Mesendoderm (in vitro differentiated cells): ENCODE measurements around the gene DENND1A.
A peak's percentile ranks its signal among the peaks of the same experiment; 100 is the strongest.

Experiments used
- DNase-seq: peaks from one replicate; pipeline ENCODE4 v3.0.0; 2013
- H2AK5ac ChIP-seq: 2 replicates; pipeline ENCODE4 v1.6.1; 2013; ENCODE audit warnings: low read length, inconsistent platforms
- H2BK120ac ChIP-seq: 2 replicates; pipeline ENCODE4 v1.6.1; 2013; ENCODE audit warnings: low read depth, mild to moderate bottlenecking, low read length, moderate library complexity, mixed read lengths
- H2BK15ac ChIP-seq: replicated peaks from 2 replicates; pipeline ENCODE4 v1.6.1; 2013; ENCODE audit warnings: low read depth, mild to moderate bottlenecking, moderate library complexity
- H2BK5ac ChIP-seq: 2 replicates; pipeline ENCODE4 v1.6.1; 2013; ENCODE audit warnings: low read length, inconsistent platforms
- H3K18ac ChIP-seq: 2 replicates; pipeline ENCODE4 v1.6.1; 2013; ENCODE audit warnings: mild to moderate bottlenecking, low read length, mixed read lengths
- H3K23ac ChIP-seq: one replicate; pipeline ENCODE4 v1.6.1; 2013; ENCODE audit warnings: low read length
- H3K27ac ChIP-seq: 2 replicates; pipeline ENCODE4 v1.5.1; 2013; ENCODE audit warnings: low read depth, mild to moderate bottlenecking, inconsistent platforms, low read length, moderate library complexity
- H3K27me3 ChIP-seq: 2 replicates; pipeline ENCODE4 v1.6.1; 2013; ENCODE audit warnings: low read length, control low read depth, mild to moderate bottlenecking, inconsistent platforms; ENCODE audit not compliant: insufficient read depth, poor library complexity
- H3K36me3 ChIP-seq: 2 replicates; pipeline ENCODE4 v1.6.1; 2013; ENCODE audit warnings: low read length, inconsistent platforms; ENCODE audit not compliant: control insufficient read depth, insufficient read depth
- H3K4ac ChIP-seq: one replicate; pipeline ENCODE4 v1.6.1; 2013; ENCODE audit warnings: low read depth, mild to moderate bottlenecking, low read length, moderate library complexity
- H3K4me1 ChIP-seq: 2 replicates; pipeline ENCODE4 v1.6.1; 2013; ENCODE audit warnings: low read depth, low read length, inconsistent platforms; ENCODE audit not compliant: control insufficient read depth
- H3K4me2 ChIP-seq: 2 replicates; pipeline ENCODE4 v1.6.1; 2013; ENCODE audit warnings: low read length
- H3K4me3 ChIP-seq: 2 replicates; pipeline ENCODE4 v1.5.1; 2013; ENCODE audit warnings: mild to moderate bottlenecking, low read length
- H3K56ac ChIP-seq: one replicate; pipeline ENCODE4 v1.6.1; 2013; ENCODE audit warnings: low read length
- H3K79me1 ChIP-seq: 2 replicates; pipeline ENCODE4 v1.6.1; 2013; ENCODE audit warnings: low read length, inconsistent platforms
- H3K79me2 ChIP-seq: 2 replicates; pipeline ENCODE4 v1.6.1; 2013; ENCODE audit warnings: mild to moderate bottlenecking, low read length; ENCODE audit not compliant: control insufficient read depth, insufficient read depth
- H3K9ac ChIP-seq: 2 replicates; pipeline ENCODE4 v1.6.1; 2013; ENCODE audit warnings: low read length, inconsistent platforms
- H4K5ac ChIP-seq: one replicate; pipeline ENCODE4 v1.6.1; 2013; ENCODE audit warnings: low read length
- H4K8ac ChIP-seq: one replicate; pipeline ENCODE4 v1.6.1; 2013; ENCODE audit warnings: low read depth, mild to moderate bottlenecking, control low read depth, low read length, moderate library complexity
- WGBS: extraction: QIAGEN DNeasy Blood & Tissue Kit; methylation state at CpG from one replicate; pipeline ENCODE4 v1.1.7; 2013; ENCODE audit warnings: low lambda C conversion rate, missing lambda C conversion rate; ENCODE audit not compliant: insufficient coverage; ENCODE audit errors: extremely low coverage; 5-methylcytosine and 5-hydroxymethylcytosine counted together

Gene DENND1A

DNA sequence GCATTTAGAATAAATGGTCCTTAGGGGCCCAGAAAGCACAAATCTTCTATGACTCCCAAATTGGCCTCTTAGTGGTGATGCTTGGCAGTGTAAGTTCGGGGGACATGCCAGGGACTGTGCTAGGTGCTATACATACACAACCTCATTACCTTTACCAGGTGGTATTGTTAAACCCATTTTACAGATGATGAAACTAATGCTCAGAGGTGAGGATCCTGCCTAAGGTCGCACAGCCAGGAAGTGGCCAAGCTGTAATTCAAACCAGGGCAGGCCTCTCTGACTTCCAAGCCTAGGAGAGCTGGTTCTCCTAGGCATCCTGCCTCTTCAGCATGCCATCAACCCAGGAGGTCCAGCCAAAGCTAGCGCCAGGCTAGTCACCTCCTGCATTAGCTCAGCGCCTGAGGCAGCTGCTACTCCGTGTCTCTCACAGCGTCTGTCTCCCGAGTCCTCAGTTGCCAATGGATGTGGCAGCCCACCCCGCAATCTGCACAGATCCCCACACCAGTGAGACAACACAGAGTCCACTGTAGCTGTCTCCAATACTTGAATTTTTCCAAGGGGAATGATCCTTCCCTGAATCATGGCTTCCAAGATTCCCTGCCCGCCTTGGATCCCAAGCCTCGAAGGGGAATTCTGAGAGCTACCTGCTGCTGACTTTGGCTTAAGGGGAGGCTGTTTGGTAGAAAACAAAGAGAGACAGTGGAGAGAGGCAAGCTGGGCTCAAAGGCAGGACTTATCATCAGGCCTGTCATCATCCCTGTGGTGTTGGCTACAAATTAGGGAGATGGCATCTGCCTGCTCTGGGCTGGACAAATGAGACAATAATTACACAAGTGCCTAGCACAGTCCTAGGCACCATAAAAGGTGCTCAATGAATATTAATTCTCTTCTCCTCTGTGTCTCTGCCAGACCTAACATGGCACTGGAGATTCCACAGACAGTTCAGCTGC is 521.3 kb downstream of the DENND1A start:
- WGBS = no CpG with 5 or more reads among the region's 10 CpGs
- H3K18ac ChIP-seq = no peak overlapping the region

DNA sequence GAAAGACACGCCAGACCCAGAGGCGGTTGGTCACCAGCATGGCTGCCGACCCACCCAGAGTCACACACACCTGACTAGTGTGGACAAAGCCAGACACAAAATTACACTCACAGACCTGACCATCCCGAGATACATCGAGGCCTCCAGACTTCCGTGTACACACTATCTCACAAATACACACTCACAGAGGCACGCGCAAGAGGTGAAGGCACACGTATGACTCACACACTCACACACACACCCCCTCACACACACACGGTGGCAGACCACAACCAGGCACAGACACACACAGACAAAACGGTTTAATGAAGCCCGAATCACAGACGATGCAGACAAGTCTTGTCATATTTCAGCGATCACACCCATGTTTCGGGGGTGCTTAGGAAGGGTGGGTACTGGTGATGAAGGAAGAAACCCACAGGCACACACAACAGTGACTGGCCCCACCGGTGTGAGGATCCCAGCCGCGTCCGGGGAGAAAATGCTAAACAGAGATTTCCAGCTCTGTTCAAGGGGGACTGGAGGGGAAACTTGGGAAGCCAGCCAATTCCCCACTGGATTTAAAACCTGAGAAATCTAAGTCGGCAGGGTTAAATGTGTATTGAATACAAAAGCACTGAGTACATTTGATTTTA is 522.6 kb downstream of the DENND1A start:
- Histone ChIP-seq H3K4ac (no peak overlapping the region), H3K56ac (no peak overlapping the region), H3K79me2 (no peaks in the 10 kb centered on the region), H3K4me1 (peaks cover 4% of the 10 kb centered on the region), H2BK120ac (no peak overlapping the region), H3K4me2 (no peak overlapping the region), H2BK5ac (no peak overlapping the region), H3K27me3 (no peaks in the 10 kb centered on the region), H3K4me3 (no peak overlapping the region), H3K18ac (no peak overlapping the region), H4K8ac (no peak overlapping the region), H3K9ac (no peak overlapping the region), H4K5ac (no peak overlapping the region), H3K36me3 (no peaks in the 10 kb centered on the region), H3K23ac (no peak overlapping the region), H3K27ac (no peak overlapping the region), H2BK15ac (no peak overlapping the region), H3K79me1 (no peaks in the 10 kb centered on the region), H2AK5ac (no peak overlapping the region)
- no CpG with 5 or more reads among the region's 20 CpGs for WGBS
- DNase-seq = no peak

More for the DNA sequence above, 521.3 kb downstream of the DENND1A start:
- H3K27me3 ChIP-seq = no peaks in the 10 kb centered on the region
- no peak overlapping the region for H2BK120ac ChIP-seq
- DNase-seq = no peak
- H3K23ac ChIP-seq = no peak overlapping the region
- H3K27ac ChIP-seq = no peak overlapping the region
- H3K56ac ChIP-seq = no peak overlapping the region
- no peak overlapping the region for H2BK15ac ChIP-seq
- no peak overlapping the region for H3K4me3 ChIP-seq
- H3K9ac ChIP-seq = no peak overlapping the region
- H3K4me2 ChIP-seq = no peak overlapping the region
- H4K8ac ChIP-seq = no peak overlapping the region
- H2BK5ac ChIP-seq = no peak overlapping the region
- no peaks in the 10 kb centered on the region for H3K79me1 ChIP-seq
- no peak overlapping the region for H3K4ac ChIP-seq
- H2AK5ac ChIP-seq = no peak overlapping the region
- H3K4me1 ChIP-seq = peaks cover 4% of the 10 kb centered on the region
- no peaks in the 10 kb centered on the region for H3K36me3 ChIP-seq
- no peak overlapping the region for H4K5ac ChIP-seq
- no peaks in the 10 kb centered on the region for H3K79me2 ChIP-seq

DNA sequence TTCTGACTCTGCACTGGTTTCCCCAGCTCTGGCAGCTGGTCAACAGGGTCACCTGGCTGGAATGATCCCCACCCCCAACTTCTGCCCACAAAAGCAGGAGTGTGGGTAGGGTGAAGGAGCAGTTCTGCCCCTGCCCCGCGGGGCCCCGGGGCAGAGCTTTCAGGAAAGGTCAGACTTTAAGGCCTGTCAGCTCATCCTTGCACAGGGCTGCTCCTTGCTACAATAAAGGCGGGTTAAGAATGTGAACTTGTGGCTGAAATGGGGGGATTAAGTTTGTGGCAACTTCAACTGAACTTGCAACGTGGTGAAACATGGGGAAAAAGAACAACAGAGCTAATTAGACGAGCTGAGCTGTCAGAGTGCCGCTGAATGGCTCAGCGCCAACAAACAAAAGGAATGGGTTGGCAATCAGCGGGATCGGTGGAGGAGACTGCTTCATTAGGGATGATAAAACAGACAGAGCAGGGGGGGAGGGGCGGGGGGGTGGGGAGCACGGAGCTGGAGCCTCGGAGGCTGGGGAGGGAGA is 523.2 kb downstream of the DENND1A start:
- H3K79me2 ChIP-seq = no peaks in the 10 kb centered on the region
- peak overlapping the region; percentile 52 for H3K56ac ChIP-seq
- H4K8ac ChIP-seq = no peak overlapping the region
- DNase-seq = no peak
- no peak overlapping the region for H2BK120ac ChIP-seq
- H3K4ac ChIP-seq = no peak overlapping the region
- no peak overlapping the region for H3K18ac ChIP-seq
- no peak overlapping the region for H4K5ac ChIP-seq
- no peaks in the 10 kb centered on the region for H3K36me3 ChIP-seq
- no peak overlapping the region for H3K4me2 ChIP-seq
- H3K27me3 ChIP-seq = no peaks in the 10 kb centered on the region
- peaks cover 4% of the 10 kb centered on the region for H3K4me1 ChIP-seq
- H3K23ac ChIP-seq = no peak overlapping the region
- no peak overlapping the region for H2BK15ac ChIP-seq
- no peak overlapping the region for H3K27ac ChIP-seq
- no peak overlapping the region for H2AK5ac ChIP-seq
- WGBS = no CpG with 5 or more reads among the region's 13 CpGs
- H2BK5ac ChIP-seq = no peak overlapping the region
- no peak overlapping the region for H3K9ac ChIP-seq
- H3K4me3 ChIP-seq = no peak overlapping the region
- H3K79me1 ChIP-seq = no peaks in the 10 kb centered on the region

DNA sequence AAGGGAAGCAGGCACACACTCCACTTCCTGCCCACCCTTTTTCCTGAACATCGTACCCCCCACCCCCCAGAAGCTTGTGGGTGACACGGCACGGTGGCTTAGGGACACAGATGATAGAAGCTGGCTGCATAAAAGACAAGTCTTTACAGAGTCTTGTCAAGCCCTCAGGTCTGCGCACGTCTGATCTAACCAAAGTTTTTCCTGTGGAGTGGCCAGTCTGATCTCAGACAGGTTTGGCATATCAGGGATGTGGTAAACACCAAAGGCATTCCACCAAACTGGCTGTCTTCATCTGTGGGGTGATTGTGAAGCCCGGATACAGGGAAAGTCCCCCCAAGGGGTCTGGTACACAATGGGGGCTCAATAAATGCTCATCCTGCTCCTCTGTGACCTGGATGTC is 523.9 kb downstream of the DENND1A start:
- Histone ChIP-seq H2BK15ac (no peak overlapping the region), H3K27me3 (no peaks in the 10 kb centered on the region), H3K4me1 (peaks cover 4% of the 10 kb centered on the region), H3K36me3 (no peaks in the 10 kb centered on the region), H3K18ac (no peak overlapping the region), H3K9ac (no peak overlapping the region), H3K4ac (no peak overlapping the region), H2AK5ac (no peak overlapping the region), H3K27ac (no peak overlapping the region), H3K23ac (no peak overlapping the region), H3K4me3 (no peak overlapping the region), H3K79me2 (no peaks in the 10 kb centered on the region), H2BK5ac (no peak overlapping the region), H4K8ac (no peak overlapping the region), H3K79me1 (no peaks in the 10 kb centered on the region), H3K4me2 (no peak overlapping the region), H4K5ac (no peak overlapping the region), H2BK120ac (no peak overlapping the region), H3K56ac (no peak overlapping the region)
- no CpG with 5 or more reads among the region's 6 CpGs for WGBS
- no peak for DNase-seq

DNA sequence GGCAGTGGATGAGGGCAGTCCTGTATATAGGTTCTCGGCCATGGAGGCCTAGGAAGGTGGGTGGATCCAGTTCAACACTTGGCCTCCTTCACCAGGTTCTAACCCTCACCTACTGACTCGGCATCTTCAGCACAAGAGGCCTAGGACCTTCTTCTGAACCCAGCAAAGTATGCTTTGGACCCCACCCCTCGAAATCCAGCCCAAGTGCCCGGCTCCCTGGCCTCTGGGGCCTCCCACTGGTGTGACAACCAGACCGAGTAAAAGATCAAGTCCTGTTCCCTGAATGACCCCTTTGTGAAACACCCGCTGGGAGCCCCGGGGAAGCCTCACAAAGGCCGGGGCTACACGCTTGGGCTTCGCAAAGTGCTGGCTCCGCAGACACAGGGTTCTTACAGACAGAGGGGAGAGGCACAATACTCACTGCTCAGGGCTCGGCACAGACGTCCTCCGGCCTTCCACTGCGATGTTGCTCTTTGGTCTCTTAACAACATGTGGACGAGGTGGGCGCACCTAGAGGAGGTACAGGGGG is 526.9 kb downstream of the DENND1A start:
- Histone ChIP-seq H3K4me3 (no peak overlapping the region), H3K4me1 (peaks cover 4% of the 10 kb centered on the region), H3K9ac (no peak overlapping the region), H3K23ac (no peak overlapping the region), H3K18ac (no peak overlapping the region), H3K4me2 (no peak overlapping the region), H3K4ac (no peak overlapping the region), H4K5ac (no peak overlapping the region), H2BK15ac (no peak overlapping the region), H4K8ac (no peak overlapping the region), H3K27ac (no peak overlapping the region), H3K56ac (no peak overlapping the region), H3K79me2 (no peaks in the 10 kb centered on the region), H2AK5ac (no peak overlapping the region), H3K36me3 (no peaks in the 10 kb centered on the region), H2BK5ac (no peak overlapping the region), H3K79me1 (no peaks in the 10 kb centered on the region), H2BK120ac (no peak overlapping the region), H3K27me3 (no peaks in the 10 kb centered on the region)
- no peak for DNase-seq
- WGBS = no CpG with 5 or more reads among the region's 17 CpGs
